GM12874 (cell line): Measurements from ENCODE around the gene GP1BB.

Experiments used
- CTCF ChIP-seq: IDR thresholded peaks from 2 replicates; pipeline ENCODE4 v1.5.1; 2011; ENCODE audit warnings: low read depth, mild to moderate bottlenecking, control low read depth, low read length, moderate library complexity; ENCODE audit not compliant: insufficient read depth

GP1BB gene

GRCh38 chr22:19700790-19701419 is 22.4 kb upstream of the GP1BB start:
- no peak for TF ChIP-seq CTCF

- no peak for TF ChIP-seq CTCF
Observed at GRCh38 chr22:19701420-19702145, 21.8 kb upstream of the GP1BB start.

GRCh38 chr22:19703869-19704268 is 19.5 kb upstream of the GP1BB start:
- no peak for TF ChIP-seq CTCF

- no peak for TF ChIP-seq CTCF
Observed at GRCh38 chr22:19704355-19705015, 18.9 kb upstream of the GP1BB start.

- TF ChIP-seq CTCF, result no peak
Observed at GRCh38 chr22:19705181-19705934, 18.0 kb upstream of the GP1BB start.

- TF ChIP-seq CTCF, result no peak
Observed at GRCh38 chr22:19706661-19707151, 16.6 kb upstream of the GP1BB start.
